ENCODE results near the gene SPOCK1.

Gene SPOCK1

GRCh38 chr5:137491121-137491520, 8.0 kb downstream of the SPOCK1 start:
- no peak for DNase-seq

- DNase-seq, result no peak
Observed at GRCh38 chr5:137490591-137490990, 8.5 kb downstream of the SPOCK1 start.

GRCh38 chr5:137488974-137489373, 10.2 kb downstream of the SPOCK1 start:
- DNase-seq, result no peak

GRCh38 chr5:137488516-137488915, 10.6 kb downstream of the SPOCK1 start:
- no peak for DNase-seq

- no peak for DNase-seq
Observed at GRCh38 chr5:137487600-137487999, 11.5 kb downstream of the SPOCK1 start.

GRCh38 chr5:137486707-137487106, 12.4 kb downstream of the SPOCK1 start:
- no peak for DNase-seq

- no peak for DNase-seq
Observed at GRCh38 chr5:137481596-137481995, 17.5 kb downstream of the SPOCK1 start.

- DNase-seq, result no peak
Observed at GRCh38 chr5:137478043-137478442, 21.1 kb downstream of the SPOCK1 start.

GRCh38 chr5:137470921-137471220, 28.3 kb downstream of the SPOCK1 start:
- no peak for DNase-seq

GRCh38 chr5:137470111-137470920, 28.8 kb downstream of the SPOCK1 start:
- no peak for DNase-seq

- no peak for DNase-seq
Observed at GRCh38 chr5:137466889-137467288, 32.2 kb downstream of the SPOCK1 start.

GRCh38 chr5:137465930-137466329, 33.2 kb downstream of the SPOCK1 start:
- DNase-seq, result no peak

- DNase-seq, result no peak
Observed at GRCh38 chr5:137462816-137463520, 36.2 kb downstream of the SPOCK1 start.

GRCh38 chr5:137462265-137462590, 36.9 kb downstream of the SPOCK1 start:
- no peak for DNase-seq

- no peak for DNase-seq
Observed at GRCh38 chr5:137461391-137462264, 37.5 kb downstream of the SPOCK1 start.

GRCh38 chr5:137454671-137455070, 44.5 kb downstream of the SPOCK1 start:
- DNase-seq, result no peak

GRCh38 chr5:137453483-137454080, 45.5 kb downstream of the SPOCK1 start:
- no peak for DNase-seq

GRCh38 chr5:137450759-137451158, 48.4 kb downstream of the SPOCK1 start:
- no peak for DNase-seq

- DNase-seq, result no peak
Observed at GRCh38 chr5:137448868-137449267, 50.3 kb downstream of the SPOCK1 start.

GRCh38 chr5:137446615-137447014, 52.5 kb downstream of the SPOCK1 start:
- DNase-seq, result no peak

GRCh38 chr5:137446151-137446550, 53.0 kb downstream of the SPOCK1 start:
- no peak for DNase-seq

GRCh38 chr5:137442660-137443059, 56.5 kb downstream of the SPOCK1 start:
- DNase-seq, result no peak

- DNase-seq, result no peak
Observed at GRCh38 chr5:137441476-137441875, 57.6 kb downstream of the SPOCK1 start.

All from activated T-cell treated with anti-CD3 and anti-CD28 coated beads for 4 hours (primary cell).